CD4-positive, alpha-beta T cell treated with Interleukin-15 for 1 hour (primary cell): ENCODE measurements around the gene CAMTA1.
"Not testable (repeated sequence)": the region's sequence is repeated elsewhere in the genome, so short reads cannot be mapped to it uniquely, and the experiment has no call there.

Source experiments
- DNase-seq: peaks from one replicate; pipeline ENCODE4 v3.0.0-alpha.2; 2020

The CAMTA1 gene

DNA sequence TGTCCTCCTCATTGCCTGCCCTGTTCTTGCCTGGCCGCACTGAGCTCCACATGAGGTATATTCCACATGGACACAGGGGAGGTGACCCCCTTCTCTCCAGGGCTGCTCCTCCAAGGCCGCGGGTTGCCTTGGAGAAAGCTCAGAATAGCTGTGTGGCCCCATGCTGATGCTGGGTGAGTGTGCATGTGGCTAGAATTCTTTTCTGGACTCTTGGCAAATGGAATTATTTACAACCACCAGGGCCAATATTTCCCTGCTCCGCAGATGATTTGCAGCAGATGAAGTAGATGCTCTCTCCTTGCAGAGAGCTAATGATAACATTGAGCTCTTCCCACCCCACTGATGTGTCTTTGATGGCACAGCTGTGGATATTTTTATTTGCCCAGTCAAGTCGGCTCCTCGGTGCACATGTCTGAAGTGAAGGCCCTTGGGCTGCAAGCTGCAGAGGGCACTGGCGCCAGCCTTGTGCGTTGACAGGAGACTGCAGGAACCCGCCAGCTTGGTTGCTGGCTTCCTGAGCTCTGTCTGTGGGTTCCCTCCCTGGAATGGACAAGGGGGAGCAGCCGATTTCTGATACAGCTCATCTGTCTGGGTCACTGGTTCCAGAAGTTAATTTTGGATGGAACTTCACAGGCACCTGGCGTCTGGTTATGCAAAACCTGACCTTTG is 581.2 kb downstream of the CAMTA1 start:
- no peak for DNase-seq

DNA sequence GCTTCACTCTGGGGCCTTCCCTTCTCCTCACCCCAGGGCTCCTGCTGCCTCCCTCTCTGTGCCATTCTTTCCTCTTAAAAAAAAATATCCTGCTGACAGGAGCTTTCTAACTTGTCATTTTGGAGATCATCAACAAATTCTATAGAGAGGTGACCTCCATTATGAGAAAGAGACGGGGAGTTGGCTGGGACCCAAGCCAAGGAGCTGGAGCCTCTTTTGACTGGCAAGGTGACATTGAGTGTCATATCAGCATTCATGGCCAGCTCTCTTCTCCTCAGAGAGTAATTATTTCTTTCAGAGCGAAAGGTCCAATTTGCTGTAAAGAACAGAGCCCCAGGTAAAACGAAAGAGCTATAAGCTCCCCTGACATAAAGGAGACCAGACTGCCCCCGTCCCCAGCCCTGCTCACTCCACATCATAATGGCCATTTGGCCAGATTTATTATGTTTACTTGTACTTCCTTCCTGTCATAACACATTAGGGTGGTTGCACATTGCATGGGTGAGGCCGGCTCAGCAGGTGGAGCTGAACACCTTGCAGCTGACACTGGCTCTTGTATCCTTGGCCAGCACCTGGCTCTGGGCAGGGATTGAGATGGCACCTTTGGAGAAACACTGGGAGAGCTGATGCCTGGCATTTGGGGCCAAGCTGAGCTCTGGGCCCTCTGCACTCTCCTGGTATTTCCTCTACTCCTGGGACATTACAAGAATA is 581.9 kb downstream of the CAMTA1 start:
- no peak for DNase-seq

DNA sequence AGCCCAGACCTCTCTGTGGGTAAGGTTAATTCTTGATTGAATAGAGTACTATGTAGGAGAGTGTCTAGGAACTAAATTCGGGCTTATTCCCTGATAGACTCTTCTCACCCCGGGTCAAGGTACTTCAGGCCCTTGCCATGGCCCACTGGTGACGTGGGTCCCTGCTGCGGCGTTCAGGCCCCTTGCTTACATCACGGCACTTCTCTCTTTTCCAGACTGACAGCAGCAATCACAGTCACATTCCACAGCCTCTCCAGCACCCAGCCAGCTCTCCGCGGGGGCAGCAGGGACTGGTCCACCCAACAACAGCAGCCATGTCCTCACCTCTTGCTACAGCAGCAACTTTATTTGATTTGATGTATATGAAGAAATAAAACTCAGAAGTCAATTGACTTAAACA is 584.6 kb downstream of the CAMTA1 start:
- no peak for DNase-seq

DNA sequence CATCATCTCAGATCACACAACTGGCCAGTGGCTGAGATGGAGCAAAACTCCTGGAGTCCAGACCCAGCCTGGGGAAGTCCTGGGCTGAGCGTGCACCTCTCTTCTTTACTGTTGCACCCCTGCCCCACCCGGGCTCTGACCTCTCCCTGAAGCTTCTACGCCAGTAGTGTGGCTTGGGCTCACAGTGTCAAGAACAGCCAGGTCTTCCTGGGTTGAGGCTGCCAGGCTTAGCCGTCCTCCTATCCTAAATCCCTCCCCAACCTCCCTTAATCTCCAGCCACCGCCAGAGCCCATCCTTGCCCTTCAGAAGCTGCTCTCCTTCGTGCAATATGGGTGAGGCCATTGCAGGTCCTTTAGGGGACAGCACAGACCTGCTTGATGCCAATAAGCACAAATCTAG is 586.7 kb downstream of the CAMTA1 start:
- DNase-seq: no peak

DNA sequence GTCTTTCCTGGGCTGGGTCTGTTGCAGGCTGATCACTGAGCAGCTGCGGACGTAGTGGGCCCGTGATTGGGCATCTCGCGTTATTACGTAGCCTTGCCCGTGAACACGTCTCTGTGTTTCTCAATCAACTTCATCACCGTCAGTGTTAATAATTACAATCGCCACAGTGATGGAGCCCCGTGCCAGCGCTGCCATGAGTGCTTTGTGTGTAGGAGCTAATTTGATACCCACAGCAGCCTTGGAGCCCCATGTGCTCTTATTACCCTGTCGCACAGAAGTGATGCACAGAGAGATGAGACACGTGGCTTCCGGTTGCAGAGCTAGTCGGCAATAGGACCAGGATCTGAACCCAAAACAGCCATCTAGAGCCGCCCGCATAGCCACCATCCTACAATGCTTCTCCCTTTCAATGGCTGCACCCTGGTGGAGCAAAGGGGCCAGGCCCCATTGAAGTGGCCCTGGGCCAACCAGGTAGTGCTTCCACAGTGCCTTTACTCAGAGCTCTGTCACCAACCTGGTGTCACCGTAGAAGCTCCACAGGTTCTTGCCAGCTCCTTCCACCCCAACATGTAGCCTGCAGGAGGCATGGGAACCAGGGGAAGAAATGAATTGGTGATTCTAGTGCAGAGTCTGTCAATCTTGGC is 587.3 kb downstream of the CAMTA1 start:
- no peak for DNase-seq

DNA sequence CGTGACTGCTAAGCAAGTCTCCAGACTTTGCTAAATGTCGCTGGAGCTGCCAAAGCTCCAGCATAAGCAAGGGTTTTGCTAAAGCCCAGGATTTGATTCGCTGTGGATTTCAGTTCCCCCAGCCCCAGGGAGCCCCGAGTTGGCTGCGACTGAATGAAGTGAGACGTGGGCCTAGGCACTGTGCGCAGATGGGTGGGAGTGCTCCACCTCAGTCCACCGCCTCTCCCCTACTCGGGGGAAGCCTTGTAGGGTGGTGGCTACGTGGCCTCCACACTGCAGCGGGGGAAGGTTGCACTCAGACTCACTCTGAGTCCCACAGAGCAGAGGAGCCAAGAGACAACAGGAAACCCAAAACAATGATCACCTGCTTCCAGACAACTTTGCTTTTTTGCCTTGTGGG is 588.0 kb downstream of the CAMTA1 start:
- no peak for DNase-seq

DNA sequence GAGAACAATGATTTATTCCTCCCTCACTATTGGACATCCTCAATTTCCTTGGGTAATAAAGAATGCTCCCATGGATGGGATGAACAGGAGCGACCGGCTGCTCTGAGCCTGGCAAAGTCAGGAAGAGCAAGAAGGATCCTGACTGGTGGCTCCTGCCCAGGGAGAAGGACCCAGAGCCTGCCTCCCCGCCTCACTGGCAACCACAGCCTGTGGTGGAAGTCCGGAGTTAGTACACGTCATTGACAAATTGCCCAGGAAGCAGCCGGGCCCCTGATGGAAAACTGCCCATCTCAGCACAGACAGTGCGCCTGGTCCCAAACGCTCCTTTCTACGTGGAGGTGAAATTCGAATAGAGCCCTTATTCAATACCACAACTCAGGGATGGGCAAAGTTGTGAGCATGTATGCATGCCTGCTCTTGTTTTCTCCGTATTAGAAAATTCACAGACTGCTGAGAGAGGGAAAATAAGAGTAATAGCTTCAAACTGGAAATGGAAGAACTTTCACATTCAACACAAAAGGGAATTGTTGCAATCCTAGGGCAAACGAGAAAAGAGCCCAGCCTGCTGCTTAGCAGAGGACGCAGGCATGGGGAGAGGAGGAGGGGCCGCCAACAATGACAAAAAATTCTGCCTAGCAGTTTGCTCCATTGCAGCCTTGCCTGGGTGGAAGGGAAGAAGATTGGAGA is 588.8 kb downstream of the CAMTA1 start:
- DNase-seq: no peak

DNA sequence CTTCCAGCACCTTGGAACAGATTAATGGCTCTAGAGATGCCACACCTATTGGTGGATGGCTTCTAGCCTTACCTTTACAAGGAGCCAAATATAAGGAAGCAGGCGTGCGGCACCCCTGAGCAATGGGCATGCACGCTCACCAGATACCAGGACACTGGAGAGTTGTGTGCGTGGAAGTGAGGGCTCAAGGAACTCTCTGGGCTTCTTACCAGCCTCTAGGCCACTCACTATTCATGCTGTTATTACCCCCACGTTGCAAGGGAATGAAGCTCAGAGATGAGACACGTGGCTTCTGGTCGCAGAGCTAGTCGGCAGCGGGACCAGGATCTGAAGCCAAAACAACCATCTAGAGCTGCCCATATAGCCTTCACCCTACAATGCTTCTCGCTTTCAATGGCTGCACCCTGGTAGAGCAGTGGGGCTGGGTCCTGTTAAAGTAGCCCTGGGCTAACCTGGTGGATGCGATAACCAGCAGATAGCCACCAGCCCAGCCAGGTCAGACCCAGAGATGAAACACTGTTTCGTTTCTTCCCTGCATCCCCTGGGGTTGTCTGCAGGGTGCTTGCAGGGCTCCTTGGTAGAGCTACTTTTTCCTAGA is 589.4 kb downstream of the CAMTA1 start:
- DNase-seq: no peak

DNA sequence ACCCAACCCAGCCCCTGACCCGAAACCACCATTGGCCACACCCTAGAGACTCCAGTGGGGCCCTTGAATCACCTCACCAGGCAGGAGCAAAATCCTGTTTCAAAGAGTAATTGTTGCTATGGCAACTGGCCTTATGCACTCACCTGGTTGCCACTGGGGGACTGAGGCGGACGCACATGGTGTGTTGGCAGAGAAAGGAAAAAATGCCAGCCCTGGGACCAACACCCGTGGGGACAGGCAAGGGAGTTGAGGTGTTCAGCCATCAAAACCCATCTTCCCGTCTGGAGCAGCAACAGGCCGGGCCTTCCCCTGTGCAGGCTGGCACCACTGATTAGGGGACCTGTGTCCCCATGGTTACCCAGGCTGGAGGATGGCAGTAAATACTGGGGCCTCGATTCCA is 590.1 kb downstream of the CAMTA1 start:
- DNase-seq: no peak

DNA sequence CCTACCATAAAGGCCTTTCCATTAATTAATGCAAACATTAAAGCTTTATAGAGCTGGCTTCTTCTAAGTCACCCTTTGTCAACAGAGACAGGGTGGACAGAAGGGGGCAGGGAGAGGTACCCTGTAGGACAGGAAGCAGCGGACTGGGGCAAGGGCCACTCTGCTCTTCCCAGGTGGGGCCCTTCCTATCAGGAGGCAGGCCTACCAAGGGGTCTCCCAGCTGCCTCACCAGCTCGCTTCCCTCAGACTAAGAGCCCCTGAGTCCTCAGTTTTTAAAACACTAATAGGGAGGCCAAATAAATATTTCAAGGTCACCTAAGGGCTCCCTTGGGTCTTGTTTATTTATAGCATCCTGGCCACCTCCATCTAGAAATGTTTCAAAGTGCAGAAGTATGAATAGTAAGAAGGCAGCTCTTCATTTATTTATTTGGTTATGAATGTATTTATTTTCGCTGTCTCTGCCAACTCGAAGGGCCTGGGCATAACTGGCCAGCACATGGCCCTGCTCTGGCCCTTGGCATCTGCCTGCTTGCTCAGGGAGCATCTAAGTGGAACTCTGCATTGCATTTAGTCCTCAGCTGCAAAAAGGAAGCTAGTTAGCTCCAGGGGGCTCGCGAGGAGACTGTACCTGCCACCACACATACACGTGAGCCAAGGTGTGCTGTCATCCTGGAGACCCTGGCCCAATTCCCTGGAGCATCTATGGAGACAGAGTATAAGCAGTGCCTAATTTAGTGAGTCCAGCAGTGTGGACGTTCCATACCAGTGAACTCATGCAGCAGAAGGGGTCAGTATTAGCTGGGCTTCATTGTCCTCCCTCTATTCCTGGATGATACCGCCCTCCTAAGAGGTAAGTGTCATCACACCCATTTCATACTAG is 590.8 kb downstream of the CAMTA1 start:
- DNase-seq: no peak

DNA sequence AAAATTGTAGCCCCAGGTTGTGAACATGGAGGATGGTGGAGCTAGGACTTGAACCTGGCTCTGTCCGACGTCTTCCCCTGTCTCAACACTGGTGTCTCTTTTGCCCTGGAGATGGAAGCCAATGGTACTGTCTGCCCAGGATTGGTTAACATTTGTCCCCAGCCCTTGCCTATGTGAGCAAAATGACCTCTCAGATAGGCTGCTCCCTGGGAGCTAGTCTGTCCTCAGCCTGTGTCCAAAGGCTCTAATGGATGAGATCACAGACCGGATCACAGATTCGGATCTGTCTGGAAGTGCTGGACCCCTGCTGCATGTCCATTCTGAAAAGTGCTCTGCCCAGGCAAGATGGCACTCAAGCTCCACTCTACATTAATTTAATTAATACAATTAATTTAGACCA is 591.4 kb downstream of the CAMTA1 start:
- DNase-seq: no peak

DNA sequence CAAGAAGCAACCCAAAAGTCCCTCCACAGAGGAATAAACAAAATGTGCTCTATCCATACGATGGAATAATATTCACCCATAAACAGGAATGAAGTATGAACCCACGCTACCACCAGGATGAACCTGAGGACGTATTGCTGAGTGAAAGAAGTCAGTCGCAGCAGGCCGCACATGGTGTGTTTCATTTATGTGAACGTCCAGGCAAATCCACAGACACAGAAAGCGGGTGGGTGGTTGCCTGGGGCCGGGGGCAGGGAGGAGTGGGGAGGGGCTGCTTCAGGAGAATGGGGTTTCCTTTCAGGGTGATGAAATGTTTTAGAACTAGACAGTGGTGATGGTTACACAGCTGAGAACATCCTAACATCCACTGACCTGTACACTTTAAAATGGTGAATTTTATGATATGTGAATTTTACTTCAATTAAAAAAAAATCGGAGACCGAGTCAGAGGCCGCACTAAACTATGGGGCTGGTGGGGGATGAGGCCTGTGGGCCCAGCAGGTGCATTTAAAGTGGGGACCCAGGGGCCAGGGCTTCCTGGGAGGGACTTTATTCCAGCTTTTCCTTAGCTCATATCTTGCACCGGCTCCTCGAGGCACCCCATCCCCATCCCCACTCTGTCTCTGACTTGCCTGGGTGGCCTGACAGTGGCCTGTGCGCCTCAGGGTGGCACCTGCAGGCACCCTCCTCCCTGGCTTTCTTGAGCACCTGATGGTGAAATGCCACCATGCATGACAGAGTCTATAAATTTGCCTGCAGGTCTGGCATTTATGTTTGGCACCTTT is 593.3 kb downstream of the CAMTA1 start:
- no peak for DNase-seq

DNA sequence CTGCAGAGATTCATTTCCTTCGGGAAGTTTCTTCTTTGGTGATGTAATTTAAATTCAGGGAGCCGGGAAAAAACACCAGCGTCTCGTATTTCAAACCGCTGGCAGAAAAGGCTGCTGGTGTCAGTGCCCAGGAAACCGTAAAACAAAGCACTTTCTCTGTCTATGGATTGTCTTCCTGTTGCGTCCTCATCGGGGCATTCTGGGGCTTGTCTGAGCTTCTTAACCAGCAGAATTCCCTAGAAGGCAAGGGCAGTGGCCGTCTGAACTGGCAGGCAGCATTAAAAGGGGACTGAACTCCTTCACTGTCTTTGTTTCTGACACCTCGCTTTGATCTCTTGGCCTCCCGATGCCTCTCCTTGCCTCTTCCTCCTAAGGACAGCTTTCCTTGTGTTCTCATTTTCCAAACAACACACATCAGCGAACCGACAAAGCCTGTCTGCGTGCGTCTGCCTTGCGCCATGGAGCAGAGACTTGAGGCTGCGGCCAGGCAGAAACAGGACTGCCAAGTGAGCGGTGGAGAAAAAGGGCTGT is 594.3 kb downstream of the CAMTA1 start:
- no peak for DNase-seq

DNA sequence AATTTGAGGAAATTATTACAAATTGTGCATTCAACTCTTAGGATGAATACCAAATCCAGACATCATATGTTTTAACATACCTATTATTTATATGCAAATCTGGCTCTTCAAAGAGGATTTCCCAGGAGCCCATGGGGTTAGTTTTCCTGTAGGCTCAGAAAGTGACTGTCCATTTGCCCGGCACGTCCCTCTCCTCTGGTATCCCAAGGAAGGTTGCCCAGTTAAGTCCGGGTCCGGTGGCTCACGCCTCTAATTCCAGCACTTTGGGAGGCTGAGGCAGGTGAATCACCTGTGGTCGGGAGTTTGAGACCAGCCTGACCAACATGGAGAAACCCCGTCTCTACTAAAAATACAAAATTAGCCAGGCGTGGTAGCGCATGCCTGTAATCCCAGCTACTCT is 594.8 kb downstream of the CAMTA1 start:
- not testable (repeated sequence) for DNase-seq

DNA sequence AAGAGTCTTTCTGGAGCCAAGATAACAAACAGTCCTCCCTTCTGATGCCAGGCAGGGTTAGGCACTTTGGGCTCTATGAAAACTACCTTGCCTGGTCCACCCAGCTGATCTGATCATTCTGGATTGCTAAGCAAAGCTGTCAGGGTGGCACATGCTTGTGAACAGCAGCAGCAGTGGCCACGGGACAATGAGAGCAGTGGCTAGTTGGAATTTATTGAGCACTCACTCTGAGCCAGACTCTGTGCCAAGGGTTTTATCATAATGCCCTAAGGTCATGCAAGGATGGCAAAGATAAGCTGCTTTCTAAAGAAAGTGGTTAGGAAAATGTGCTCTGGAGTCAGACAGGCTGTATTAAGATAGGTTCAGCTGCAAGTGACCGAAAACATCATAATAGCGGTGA is 595.5 kb downstream of the CAMTA1 start:
- no peak for DNase-seq

DNA sequence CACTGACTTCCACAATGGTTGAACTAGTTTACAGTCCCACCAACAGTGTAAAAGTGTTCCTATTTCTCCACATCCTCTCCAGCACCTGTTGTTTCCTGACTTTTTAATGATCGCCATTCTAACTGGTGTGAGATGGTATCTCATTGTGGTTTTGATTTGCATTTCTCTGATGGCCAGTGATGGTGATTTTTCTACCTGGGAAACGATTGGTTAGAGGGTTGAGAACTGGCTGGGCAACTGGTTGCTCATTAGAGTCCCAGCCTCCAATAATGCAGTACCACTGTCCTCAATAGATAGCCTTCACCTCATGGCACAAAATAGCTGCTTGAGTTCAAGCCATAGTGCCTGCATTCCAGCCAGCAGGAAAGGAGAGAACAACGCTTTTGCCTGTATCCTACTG is 596.5 kb downstream of the CAMTA1 start:
- not testable (repeated sequence) for DNase-seq

DNA sequence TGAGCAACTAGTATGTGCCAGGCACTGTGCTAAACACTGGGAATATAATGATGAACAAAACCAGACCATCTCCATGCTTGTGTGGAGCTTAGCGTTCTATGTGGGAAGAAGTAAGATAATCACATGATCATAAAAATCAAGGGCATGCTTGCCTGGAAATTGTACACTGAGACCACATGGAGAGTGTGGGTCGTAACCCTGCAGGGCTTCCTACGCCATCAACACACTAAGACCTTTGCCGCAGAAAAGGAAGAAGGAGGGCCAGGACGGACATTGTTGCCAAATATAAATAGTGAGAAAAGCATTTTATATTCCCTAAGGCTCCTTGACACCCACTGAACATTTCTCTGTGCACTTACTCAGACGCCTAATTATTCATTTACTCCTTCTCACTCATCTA is 597.7 kb downstream of the CAMTA1 start:
- no peak for DNase-seq

DNA sequence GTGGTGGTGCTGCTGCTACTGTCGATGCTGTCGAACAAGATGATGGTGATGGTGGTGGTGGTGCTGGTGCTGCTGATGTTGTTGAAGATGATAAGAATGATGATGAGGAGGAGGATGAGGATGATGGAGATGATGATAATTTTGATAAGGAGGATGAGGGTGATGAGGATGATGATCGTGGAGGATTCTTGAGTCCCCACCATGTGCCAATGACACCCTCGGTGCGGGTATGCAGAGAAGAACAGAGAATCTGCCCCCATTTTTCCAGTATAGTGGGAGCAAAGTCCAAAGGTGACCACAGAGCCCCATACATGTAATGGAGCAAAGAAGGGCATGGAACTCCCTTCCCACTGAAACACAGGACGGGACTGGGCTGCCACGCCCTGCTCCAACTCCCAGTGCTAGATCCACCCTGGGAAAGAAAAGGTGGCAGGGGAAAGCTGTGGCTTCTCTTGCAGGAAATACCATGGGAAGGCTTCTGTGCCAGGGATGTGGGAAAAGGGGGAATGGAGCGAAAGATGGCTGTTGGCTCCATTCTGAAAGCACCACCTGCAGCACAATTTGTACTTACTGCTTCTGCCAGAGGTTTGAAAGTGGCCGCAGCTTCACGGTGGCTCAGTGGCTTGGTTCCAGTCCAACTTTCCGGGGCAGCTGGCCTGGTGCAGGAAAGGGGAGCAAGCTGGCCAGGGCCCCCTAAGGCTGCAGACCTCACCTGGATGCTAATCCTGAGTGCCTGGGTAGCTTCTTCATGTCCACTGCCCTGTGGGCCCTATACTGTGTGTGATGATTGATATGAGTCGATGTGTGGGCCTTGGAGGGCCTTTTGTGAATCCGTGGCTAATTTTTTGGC is 598.6 kb downstream of the CAMTA1 start:
- DNase-seq: no peak

DNA sequence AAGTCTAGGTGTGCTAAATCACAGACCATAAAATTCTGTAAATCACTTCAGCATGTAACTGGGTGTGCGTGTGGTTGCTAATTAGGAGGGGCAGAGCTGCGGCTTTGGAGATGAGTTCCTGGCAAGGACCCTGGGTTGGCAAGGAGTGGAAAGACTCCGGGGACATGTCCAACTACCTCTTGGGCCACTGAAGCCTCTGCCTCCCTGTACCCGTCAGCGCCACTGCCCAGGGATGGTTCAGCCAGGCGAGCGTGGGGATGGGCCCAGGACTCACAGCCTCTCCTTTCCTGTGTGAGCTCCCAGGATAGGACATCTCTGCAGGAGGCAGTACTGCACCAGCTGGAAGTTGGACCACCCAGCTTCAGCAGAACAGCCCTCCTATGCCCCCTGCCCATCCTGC is 599.4 kb downstream of the CAMTA1 start:
- no peak for DNase-seq
